Motor neuron (in vitro differentiated cells): ENCODE data around the gene RPL39L. TPM values are rescaled to one million over a fixed set of nuclear protein-coding genes. Genes with fewer than 3 reads are reported as not detected.

Experiments used
- ATAC-seq, 8 experiments: fragments of 200-7000 bp; cut with Tn5 transposase; replicated peaks in 6 of 8; 2 replicates each; pipeline ENCODE4 v1.8.0; 2021; ENCODE audit warnings: mild to moderate bottlenecking in 8 of 8, moderate library complexity in 8 of 8
- H3K27ac ChIP-seq, 2 donors: fragments of 250-450 bp; sonication (Bioruptor Pico); 2 replicates each; pipeline ENCODE4 v1.9.0; 2021; ENCODE audit warnings: antibody characterized with exemption in 2 of 2, mild to moderate bottlenecking in 2 of 2, moderate library complexity in 1 of 2
- H3K4me1 ChIP-seq, 2 donors: fragments of 250-450 bp; sonication (Bioruptor Pico); replicated peaks in 1 of 2; 2 replicates each; pipeline ENCODE4 v1.6.1; 2021; ENCODE audit warnings: antibody characterized with exemption in 2 of 2, mild to moderate bottlenecking in 2 of 2, moderate library complexity in 1 of 2
- H3K4me3 ChIP-seq, 5 donors: fragments of 250-450 bp; sonication (Bioruptor Pico); 2 replicates each; pipeline ENCODE4 v1.9.0; 2021; ENCODE audit warnings: antibody characterized with exemption in 5 of 5, mild to moderate bottlenecking in 5 of 5, moderate library complexity in 4 of 5
- WGBS, 10 experiments: fragments of 450-650 bp; shearing (Covaris generic); methylation state at CpG; one replicate each; pipeline ENCODE4 v1.0.0; 2022; 5-methylcytosine and 5-hydroxymethylcytosine counted together
- in situ Hi-C, 9 experiments: fragments of 400-800 bp; cut with MboI; loops; one replicate each; pipeline ENCODE4 v1.15.0; 2021; ENCODE audit warnings: low sequenced_read_pairs in 9 of 9, low pct_unique_long_range_greater_than_20kb in 2 of 9; ENCODE audit not compliant: unreplicated experiment in 9 of 9
- total RNA-seq, 8 experiments: library from RNA; unstranded; fragments of 300-600 nt; gene quantifications; 2 replicates each; pipeline versions ENCODE4 v1.2.3 to v1.2.4, GENCODE V29; 2022

RPL39L gene
- total RNA-seq, 8 experiments from 2014 or later, result 0.97 to 47.7 (median 22.0) TPM

DNA sequence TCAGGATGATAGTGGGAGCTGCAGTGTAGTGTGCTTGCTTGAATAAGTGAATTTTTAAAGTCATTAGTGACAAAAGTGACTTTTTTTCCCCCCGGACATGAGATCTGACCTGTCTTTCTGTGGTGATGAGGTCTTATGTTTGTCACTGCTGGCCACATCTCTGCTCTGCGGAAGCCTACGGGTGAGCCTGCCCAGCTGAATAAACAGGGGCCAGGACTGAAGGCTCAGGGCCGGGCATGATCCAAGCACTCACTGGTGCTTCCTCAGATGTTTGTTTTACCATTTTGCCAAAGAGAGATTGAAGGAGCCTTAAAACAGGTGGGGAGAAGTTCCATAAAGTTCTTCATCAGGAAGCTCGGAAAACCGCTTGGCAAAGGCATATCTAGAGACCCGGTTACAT, 35.0 kb downstream of the RPL39L start:
- H3K4me1 ChIP-seq, result no peaks in the 10 kb centered on the region
- no peak overlapping the region for H3K4me3 ChIP-seq
- in situ Hi-C loops, result no loop called here
- no peak overlapping the region for H3K27ac ChIP-seq
- ATAC-seq, result no peak
- WGBS, 10 experiments, result 83 to 100% (median 88%) methylated on average over 1 to 7 of the region's 7 CpGs; no CpG with 5 or more reads in 5 of the 10 experiments

DNA sequence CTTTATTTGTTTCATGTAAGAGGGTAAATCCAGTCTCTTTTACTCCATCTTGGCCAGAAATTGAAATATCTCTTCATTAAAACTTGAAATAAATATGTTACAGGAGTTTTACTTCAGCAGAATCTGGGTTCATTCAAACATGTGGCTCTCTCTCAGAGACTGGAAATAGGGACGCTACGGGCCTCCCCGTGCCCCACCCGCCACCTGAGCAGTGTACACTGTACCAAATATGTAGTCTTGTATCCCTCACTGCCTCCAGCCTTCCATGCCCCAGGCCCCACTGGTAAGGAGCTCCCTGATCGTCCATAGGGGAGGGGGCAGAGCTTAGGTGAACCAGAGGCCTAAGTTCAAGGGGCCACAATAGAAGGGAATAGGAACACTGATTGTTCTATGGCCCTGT, 36.0 kb downstream of the RPL39L start:
- WGBS, 10 experiments, result 79 to 100% (median 100%) methylated on average over 1 to 5 of the region's 5 CpGs; no CpG with 5 or more reads in 4 of the 10 experiments
- Histone ChIP-seq H3K27ac (no peak overlapping the region), H3K4me3 (no peak overlapping the region), H3K4me1 (no peaks in the 10 kb centered on the region)
- in situ Hi-C loops, result no loop called here
- no peak for ATAC-seq

- WGBS, 10 experiments, result 60 to 100% (median 100%) methylated on average over 1 of the region's 1 CpG; no CpG with 5 or more reads in 5 of the 10 experiments
- in situ Hi-C loops, result no loop called here
- Histone ChIP-seq H3K27ac (no peak overlapping the region), H3K4me1 (no peaks in the 10 kb centered on the region), H3K4me3 (no peak overlapping the region)
- peak in 2 of 8 experiments; percentile 3 to 8 for ATAC-seq
These were observed 37.1 kb downstream of the RPL39L start for GRCh38 chr3:187102073-187102634.

DNA sequence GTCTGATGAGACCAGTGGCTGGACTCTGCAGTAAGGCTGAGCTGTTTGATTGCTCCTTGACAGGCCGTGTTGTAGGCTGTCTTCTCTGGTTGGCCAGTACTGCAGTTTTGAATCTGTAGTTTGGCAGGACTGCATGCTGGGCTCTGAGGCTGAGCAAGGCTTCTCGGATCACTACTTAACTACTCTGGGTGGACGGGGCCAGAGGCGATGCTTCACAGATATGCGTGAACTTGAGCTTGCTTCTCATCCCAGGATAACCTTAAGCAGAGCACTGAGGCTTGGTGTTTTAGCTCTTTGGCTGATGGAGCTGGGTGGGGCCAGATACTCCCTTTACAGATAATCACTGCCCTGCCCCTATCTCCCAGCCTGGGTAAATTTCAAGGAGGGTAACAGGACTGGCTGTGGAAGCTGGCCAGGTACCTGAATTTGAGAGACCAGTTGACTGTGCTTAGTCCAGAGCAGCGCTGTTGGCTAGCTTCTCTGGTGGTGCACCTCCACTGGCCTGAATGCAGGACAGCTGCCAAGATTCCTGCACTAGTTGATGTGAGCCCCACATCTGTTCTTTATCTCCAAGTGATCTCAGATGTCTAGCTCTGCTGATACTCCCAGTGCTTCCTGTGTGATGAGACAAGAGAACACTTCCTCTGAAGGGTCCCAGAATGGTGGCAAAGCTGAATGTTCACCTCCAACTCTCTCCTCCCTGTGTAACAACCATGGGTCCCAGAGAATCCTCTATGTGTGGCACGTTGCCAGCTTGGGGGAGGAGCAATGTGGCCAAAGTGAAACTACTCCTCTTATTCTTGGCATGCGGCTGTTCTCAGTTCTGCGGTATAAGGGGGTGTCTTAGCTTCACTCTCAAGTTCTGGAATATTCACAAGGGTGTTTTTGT, 37.9 kb downstream of the RPL39L start:
- Histone ChIP-seq H3K4me3 (no peak overlapping the region), H3K4me1 (no peaks in the 10 kb centered on the region), H3K27ac (no peak overlapping the region)
- peak in 3 of 8 experiments; percentile 77 to 91 (median 82) for ATAC-seq
- 4 to 90% (median 49%) methylated on average over 1 to 6 of the region's 9 CpGs; no CpG with 5 or more reads in 1 of the 10 experiments for WGBS, 10 experiments
- in situ Hi-C loops, result no loop called here

- Histone ChIP-seq H3K4me1 (no peaks in the 10 kb centered on the region), H3K4me3 (no peak overlapping the region), H3K27ac (no peak overlapping the region)
- WGBS, 10 experiments, result 17 to 88% (median 46%) methylated on average over 1 to 2 of the region's 2 CpGs
- ATAC-seq, result no peak
- in situ Hi-C loops, result no loop called here
These were observed 40.3 kb downstream of the RPL39L start for GRCh38 chr3:187098923-187099512.

DNA sequence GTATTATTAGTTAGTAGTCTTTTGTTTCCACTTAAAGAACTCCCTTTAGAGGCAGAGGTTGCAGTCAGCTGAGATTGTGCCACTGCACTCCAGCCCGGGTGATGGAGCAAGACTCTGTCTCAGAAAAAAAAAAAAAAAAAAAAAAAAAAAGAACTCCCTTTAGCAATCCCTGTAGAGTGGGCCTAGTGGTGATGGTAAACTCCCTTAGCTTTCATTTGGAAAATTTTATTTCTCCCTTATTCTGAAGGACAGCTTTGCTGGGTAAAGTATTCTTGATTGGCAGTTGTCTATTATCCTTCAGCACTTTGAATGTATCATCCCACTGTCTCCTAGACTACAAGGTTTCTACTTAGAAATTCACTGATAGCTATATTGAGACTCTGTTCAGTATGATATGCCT, 46.0 kb downstream of the RPL39L start:
- in situ Hi-C loops, result no loop called here
- no peak for ATAC-seq
- Histone ChIP-seq H3K4me1 (no peaks in the 10 kb centered on the region), H3K27ac (no peak overlapping the region), H3K4me3 (no peak overlapping the region)
- 40 to 100% (median 100%) methylated on average over 1 of the region's 1 CpG; no CpG with 5 or more reads in 3 of the 10 experiments for WGBS, 10 experiments

GRCh38 chr3:187088701-187089100, 50.6 kb downstream of the RPL39L start:
- ATAC-seq, result no peak
- in situ Hi-C loops, result no loop called here
- Histone ChIP-seq H3K4me3 (no peak overlapping the region), H3K27ac (no peak overlapping the region), H3K4me1 (no peaks in the 10 kb centered on the region)
- WGBS, 10 experiments, result 8 to 100% (median 93%) methylated on average over 1 of the region's 1 CpG; no CpG with 5 or more reads in 2 of the 10 experiments

- no peak for ATAC-seq
- Histone ChIP-seq H3K27ac (no peak overlapping the region), H3K4me1 (no peaks in the 10 kb centered on the region), H3K4me3 (no peak overlapping the region)
- 50 to 100% (median 95%) methylated on average over 1 to 3 of the region's 3 CpGs; no CpG with 5 or more reads in 3 of the 10 experiments for WGBS, 10 experiments
- in situ Hi-C loops, result no loop called here
These were observed 52.5 kb downstream of the RPL39L start for GRCh38 chr3:187086831-187087230.

DNA sequence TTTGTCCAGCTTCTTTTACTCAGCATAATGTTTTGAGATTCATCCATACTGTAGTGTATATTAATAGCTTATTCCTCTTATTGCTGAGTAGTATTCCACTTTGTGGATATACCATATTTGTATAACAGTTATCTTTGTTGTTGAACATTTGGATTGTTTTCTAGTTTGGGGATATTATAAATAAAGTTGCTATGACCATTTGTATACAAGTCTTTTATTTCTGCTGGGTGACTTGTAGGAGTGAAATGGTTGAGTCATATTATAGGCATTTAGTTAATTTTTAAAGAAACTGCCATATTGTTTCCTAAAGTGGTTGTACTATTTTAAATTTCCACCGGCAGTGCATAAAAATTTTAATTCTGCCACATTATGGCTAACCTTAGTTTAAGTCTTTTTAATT, 53.4 kb downstream of the RPL39L start:
- 80 to 100% (median 100%) methylated on average over 1 of the region's 1 CpG for WGBS, 10 experiments
- no peak for ATAC-seq
- H3K4me3 ChIP-seq, result no peak overlapping the region
- in situ Hi-C loops, result no loop called here
- H3K27ac ChIP-seq, result no peak overlapping the region
- no peaks in the 10 kb centered on the region for H3K4me1 ChIP-seq

GRCh38 chr3:187085021-187085666, 54.2 kb downstream of the RPL39L start:
- 20 to 93% (median 76%) methylated on average over 1 to 4 of the region's 5 CpGs; no CpG with 5 or more reads in 2 of the 10 experiments for WGBS, 10 experiments
- no peak overlapping the region for H3K4me3 ChIP-seq
- in situ Hi-C loops, result no loop called here
- peak in 1 of 8 experiments; percentile 11 for ATAC-seq
- no peaks in the 10 kb centered on the region for H3K4me1 ChIP-seq
- no peak overlapping the region for H3K27ac ChIP-seq

DNA sequence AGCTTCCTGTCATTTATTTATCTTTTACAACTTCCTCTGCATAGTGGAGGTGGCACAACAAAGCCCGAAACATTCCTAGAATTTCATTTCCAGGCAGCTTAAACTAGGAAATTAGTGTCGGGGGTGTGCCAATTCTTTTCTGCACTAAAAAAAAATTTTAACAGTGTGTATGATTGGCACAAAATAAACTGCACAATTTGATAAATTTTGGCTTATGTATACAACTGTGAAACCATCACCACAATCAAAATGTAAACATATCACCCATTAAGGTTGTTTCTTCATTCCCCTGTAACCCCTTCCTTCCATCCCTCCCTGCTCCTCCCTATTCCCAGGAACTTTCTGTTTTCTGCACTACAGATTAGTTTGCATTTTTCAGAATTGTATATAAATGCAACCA, 54.7 kb downstream of the RPL39L start:
- no peak overlapping the region for H3K27ac ChIP-seq
- 0 to 100% (median 46%) methylated on average over 2 of the region's 2 CpGs; no CpG with 5 or more reads in 2 of the 10 experiments for WGBS, 10 experiments
- ATAC-seq, result peak in 2 of 8 experiments; percentile 33 to 39
- H3K4me1 ChIP-seq, result no peaks in the 10 kb centered on the region
- H3K4me3 ChIP-seq, result no peak overlapping the region
- in situ Hi-C loops, result no loop called here

DNA sequence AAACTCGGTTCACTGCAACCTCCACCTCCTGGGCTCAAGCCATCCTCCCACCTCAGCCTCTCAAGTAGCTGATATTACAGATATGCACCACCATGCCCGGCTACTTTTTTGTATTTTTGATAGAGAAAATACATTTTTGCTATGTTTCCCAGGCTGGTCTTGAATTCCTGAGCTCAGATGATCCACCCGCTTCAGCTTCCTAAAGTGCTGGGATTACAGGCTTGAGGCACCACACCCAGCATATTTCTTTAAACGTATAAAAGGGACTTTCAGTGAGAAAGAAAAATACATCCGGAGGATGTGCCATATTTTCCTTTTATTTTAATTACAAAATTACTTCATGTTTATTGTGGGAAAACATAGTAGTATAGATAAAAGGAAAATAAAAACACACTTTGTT, 55.2 kb downstream of the RPL39L start:
- Histone ChIP-seq H3K4me1 (no peaks in the 10 kb centered on the region), H3K27ac (no peak overlapping the region), H3K4me3 (no peak overlapping the region)
- WGBS, 10 experiments, result 4 to 100% (median 65%) methylated on average over 2 to 5 of the region's 5 CpGs
- in situ Hi-C loops, result no loop called here
- ATAC-seq, result peak in 3 of 8 experiments; percentile 27 to 56 (median 45)
